Measurements from ENCODE around the gene MPDZ.

DNA sequence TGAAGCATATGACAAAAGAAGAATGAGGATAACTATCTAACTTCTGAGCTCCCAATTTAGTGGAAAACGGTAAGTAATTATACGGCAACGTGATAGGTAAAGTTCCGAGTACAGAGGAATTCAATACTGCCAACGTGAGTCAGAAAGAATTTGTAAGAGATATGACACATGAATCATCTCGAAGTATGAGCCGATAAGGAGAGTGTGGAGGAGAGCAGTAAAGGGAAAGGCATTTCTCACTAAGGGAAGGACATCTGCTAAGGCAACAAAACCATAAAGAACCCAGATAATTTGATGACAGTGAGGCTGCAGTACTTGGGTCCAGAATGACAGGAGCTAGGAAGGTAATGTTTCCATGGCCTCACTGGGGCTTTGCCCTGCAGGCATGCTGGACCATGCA is 11.0 kb downstream of the MPDZ start:
- no peak for TF ChIP-seq CTCF (IDR thresholded peaks at IDR 0.05)
- no peak for TF ChIP-seq EP300 (IDR thresholded peaks at IDR 0.05)
- no peak for TF ChIP-seq POLR2A (IDR thresholded peaks at IDR 0.05; ENCODE audit: low read depth)
- no peak for TF ChIP-seq POLR2AphosphoS5 (IDR thresholded peaks at IDR 0.05)

Measured in esophagus muscularis mucosa (tissue), 4 donors.